ENCODE results near the gene GEN1.
"Not testable (repeated sequence)": the region's sequence is repeated elsewhere in the genome, so short reads cannot be mapped to it uniquely, and the experiment has no call there.

Gene GEN1

GRCh38 chr2:17818235-17818815, 64.4 kb downstream of the GEN1 start:
- DNase-seq (ENCODE audit: extremely low spot score, insufficient read length, low read depth): no peak
- FAIRE-seq: no peak

GRCh38 chr2:17821080-17821479, 67.1 kb downstream of the GEN1 start:
- DNase-seq (ENCODE audit: extremely low spot score, insufficient read length, low read depth) (no peak), FAIRE-seq (no peak)

GRCh38 chr2:17821535-17822444, 67.9 kb downstream of the GEN1 start:
- DNase-seq (ENCODE audit: extremely low spot score, insufficient read length, low read depth) (no peak), FAIRE-seq (peak; percentile 74)

GRCh38 chr2:17822445-17823117, 68.6 kb downstream of the GEN1 start:
- DNase-seq (ENCODE audit: extremely low spot score, insufficient read length, low read depth) (no peak), FAIRE-seq (peak; percentile 85)

GRCh38 chr2:17823646-17824045, 69.7 kb downstream of the GEN1 start:
- not testable (repeated sequence) for DNase-seq (ENCODE audit: extremely low spot score, insufficient read length, low read depth); FAIRE-seq

GRCh38 chr2:17827316-17827715, 73.4 kb downstream of the GEN1 start:
- DNase-seq (ENCODE audit: extremely low spot score, insufficient read length, low read depth): no peak
- FAIRE-seq: no peak

- DNase-seq (ENCODE audit: extremely low spot score, insufficient read length, low read depth) (no peak), FAIRE-seq (no peak)
Measured at GRCh38 chr2:17827785-17828184, 73.8 kb downstream of the GEN1 start.

- DNase-seq (ENCODE audit: extremely low spot score, insufficient read length, low read depth) (peak; percentile 33), FAIRE-seq (no peak)
Measured at GRCh38 chr2:17830053-17831034, 76.4 kb downstream of the GEN1 start.

- FAIRE-seq: no peak
- DNase-seq (ENCODE audit: extremely low spot score, insufficient read length, low read depth): no peak
Measured at GRCh38 chr2:17835516-17835915, 81.6 kb downstream of the GEN1 start.

Measured in GM18507 (cell line).